Activated CD8-positive, alpha-beta T cell treated with anti-CD3 and anti-CD28 coated beads, Interleukin-2, amount 10 ng/mL, durations not matched to agents 7 days and 5 days (primary cell): ENCODE measurements around the gene LILRB3. TPM values are rescaled to one million over a fixed set of nuclear protein-coding genes. Genes with fewer than 3 reads are reported as not detected.
"Not testable (repeated sequence)": the region's sequence is repeated elsewhere in the genome, so short reads cannot be mapped to it uniquely, and the experiment has no call there.

Experiments
- ATAC-seq: fragments of 150-1000 bp; cut with Tn5 transposase; one replicate; pipeline ENCODE4 v1.10.0; 2021; ENCODE audit warnings: moderate library complexity
- CTCF ChIA-PET: fragments of 350-600 bp; sonication (Branson Sonifier 250); formaldehyde crosslinking; loops from one replicate; lab custom pipeline; 2021; ENCODE audit warnings: antibody characterized with exemption; lab: Charles Lee
- POLR2A ChIA-PET: fragments of 350-600 bp; sonication (Branson Sonifier 250); formaldehyde crosslinking; loops from one replicate; lab custom pipeline; 2021; ENCODE audit warnings: antibody characterized with exemption; lab: Charles Lee
- DNase-seq: peaks from one replicate; pipeline ENCODE4 v3.0.0-alpha.2; 2020
- H3K27ac Mint-ChIP-seq: one replicate; pipeline ENCODE4 v1.8.0; 2021; ENCODE audit warnings: mild to moderate bottlenecking, mixed read lengths
- H3K27me3 Mint-ChIP-seq: one replicate; pipeline ENCODE4 v1.8.0; 2021; ENCODE audit warnings: low read depth, mixed read lengths
- H3K36me3 Mint-ChIP-seq: one replicate; pipeline ENCODE4 v1.8.0; 2021; ENCODE audit warnings: low read depth, mixed read lengths
- H3K4me1 Mint-ChIP-seq: one replicate; pipeline ENCODE4 v1.8.0; 2021; ENCODE audit warnings: low read depth, mixed read lengths
- H3K4me3 Mint-ChIP-seq: one replicate; pipeline ENCODE4 v1.8.0; 2021; ENCODE audit warnings: mild to moderate bottlenecking, mixed read lengths
- H3K9me3 Mint-ChIP-seq: one replicate; pipeline ENCODE4 v1.8.0; 2022; ENCODE audit warnings: mixed read lengths; ENCODE audit not compliant: insufficient read depth
- total RNA-seq, 2 experiments: library from RNA; stranded (reverse); gene quantifications; one replicate each; pipeline ENCODE4 v1.2.3, GENCODE V29; 2021

LILRB3 gene
- total RNA-seq, result 1 to 10 TPM; 1.1 to 1.5 TPM

GRCh38 chr19:54222474-54223276 is at the start of gene LILRB3:
Gene LILRB3, minus strand, starts transcription at chr19:54223007. Its CDS starts 31 bp downstream, at chr19:54222976.
- H3K4me3 Mint-ChIP-seq, DNase-seq, POLR2A ChIA-PET, H3K36me3 Mint-ChIP-seq, CTCF ChIA-PET, ATAC-seq, H3K27me3 Mint-ChIP-seq, H3K9me3 Mint-ChIP-seq: not testable (repeated sequence)
- peak within 1 kb of the TSS; percentile 33 for H3K27ac Mint-ChIP-seq
- H3K4me1 Mint-ChIP-seq, result peaks cover 12% of the 10 kb centered on the region

DNA sequence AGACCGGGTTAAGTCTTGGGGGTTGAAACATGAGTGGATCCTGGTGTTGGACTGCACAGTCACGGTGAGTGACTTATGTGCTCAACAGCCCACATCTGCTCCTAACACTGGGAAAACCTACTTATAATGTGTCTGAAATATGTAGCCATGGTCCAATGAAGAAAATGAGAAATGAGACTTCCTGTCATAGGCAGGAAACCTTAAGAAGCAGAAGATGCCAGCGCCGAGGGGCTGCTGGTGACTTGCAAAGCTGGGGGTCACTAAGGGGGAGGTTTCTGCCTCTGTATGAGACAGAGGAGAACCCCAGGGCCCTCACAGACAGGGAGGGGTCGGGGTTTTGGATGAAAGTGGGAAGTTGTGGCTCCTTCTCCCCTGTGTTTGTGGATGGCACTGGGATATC is 49.4 kb upstream of the LILRB3 start:
- ATAC-seq, H3K27ac Mint-ChIP-seq, CTCF ChIA-PET, H3K36me3 Mint-ChIP-seq, H3K4me3 Mint-ChIP-seq, DNase-seq, H3K4me1 Mint-ChIP-seq, POLR2A ChIA-PET, H3K9me3 Mint-ChIP-seq: not testable (repeated sequence)
- peaks cover 28% of the 10 kb centered on the region for H3K27me3 Mint-ChIP-seq

GRCh38 chr19:54271587-54271986 is 48.8 kb upstream of the LILRB3 start:
- H3K4me3 Mint-ChIP-seq, H3K4me1 Mint-ChIP-seq, H3K36me3 Mint-ChIP-seq, H3K27ac Mint-ChIP-seq, POLR2A ChIA-PET, ATAC-seq, H3K9me3 Mint-ChIP-seq, CTCF ChIA-PET, DNase-seq: not testable (repeated sequence)
- H3K27me3 Mint-ChIP-seq, result peaks cover 28% of the 10 kb centered on the region

- ATAC-seq (no peak), DNase-seq (no peak)
- ChIA-PET POLR2A (no interaction called here), CTCF (no interaction called here)
- peaks cover 28% of the 10 kb centered on the region for H3K27me3 Mint-ChIP-seq
- no peak overlapping the region for H3K27ac Mint-ChIP-seq
- H3K36me3 Mint-ChIP-seq, result no peaks in the 10 kb centered on the region
- no peak overlapping the region for H3K4me3 Mint-ChIP-seq
- H3K9me3 Mint-ChIP-seq, result no peaks in the 10 kb centered on the region
- H3K4me1 Mint-ChIP-seq, result no peaks in the 10 kb centered on the region
Measured at GRCh38 chr19:54271106-54271505, 48.3 kb upstream of the LILRB3 start.

DNA sequence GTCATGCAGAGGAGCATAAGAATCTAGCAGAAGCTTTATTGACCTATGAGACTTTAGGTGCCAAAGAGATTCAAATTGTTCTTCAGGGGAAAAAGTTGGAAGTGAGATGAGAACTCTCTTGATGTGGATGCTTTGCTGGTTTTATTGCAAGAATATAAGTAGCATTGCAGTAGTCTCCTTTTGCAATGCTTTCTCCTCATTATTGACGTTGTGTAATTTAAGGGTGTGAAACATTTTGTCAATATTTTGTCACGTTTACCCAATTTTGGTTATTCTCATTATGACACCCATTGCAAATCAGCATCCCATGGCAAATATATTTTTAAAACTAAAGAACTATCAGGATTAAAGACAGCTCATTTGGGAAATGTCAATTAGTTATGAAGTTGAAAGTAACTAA is 46.1 kb upstream of the LILRB3 start:
- Mint-ChIP-seq H3K27me3 (peaks cover 32% of the 10 kb centered on the region), H3K4me3 (no peak overlapping the region), H3K27ac (no peak overlapping the region), H3K36me3 (no peaks in the 10 kb centered on the region), H3K4me1 (no peaks in the 10 kb centered on the region), H3K9me3 (no peaks in the 10 kb centered on the region)
- DNase-seq (no peak), ATAC-seq (no peak)
- ChIA-PET POLR2A (no interaction called here), CTCF (interaction anchor here (1.0 kb wide), 1 partner anchor 122 kb away, joined by 3 read pairs; no protein-coding TSS in a partner anchor)

DNA sequence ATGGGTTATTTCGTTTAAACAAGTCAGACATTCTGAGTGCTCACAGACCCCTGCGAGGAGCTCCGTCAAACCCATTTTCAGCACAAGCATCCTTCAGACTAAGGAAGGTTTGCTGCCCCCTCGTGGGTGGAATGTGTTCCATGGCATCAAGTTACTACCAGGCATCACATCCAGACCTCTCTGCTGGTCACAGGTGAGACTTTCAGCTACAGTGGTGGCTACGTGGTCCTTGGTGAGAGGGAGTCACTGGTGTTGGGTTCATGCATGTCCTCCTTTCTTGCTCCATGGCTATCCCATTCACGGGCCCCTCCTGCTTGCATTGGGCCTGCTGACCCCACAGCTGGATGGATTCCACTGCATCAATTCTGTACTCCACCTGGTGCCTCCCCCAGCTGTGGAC is 43.3 kb upstream of the LILRB3 start:
- ChIA-PET POLR2A (no interaction called here), CTCF (interaction anchor here (0.5 to 2.7 kb wide), 36 partner anchors 8 to 242 kb away, joined by 3 to 30 read pairs (median 4); partner anchors contain the start of genes CNOT3, LENG1, LENG8 and LILRB5)
- DNase-seq, result peak; percentile 84
- Mint-ChIP-seq H3K27ac (no peak overlapping the region), H3K4me1 (no peaks in the 10 kb centered on the region), H3K4me3 (no peak overlapping the region), H3K27me3 (peaks cover 21% of the 10 kb centered on the region), H3K36me3 (no peaks in the 10 kb centered on the region), H3K9me3 (no peaks in the 10 kb centered on the region)
- ATAC-seq, result peak; percentile 85

- Mint-ChIP-seq H3K27me3 (peaks cover 12% of the 10 kb centered on the region), H3K4me1 (no peaks in the 10 kb centered on the region), H3K27ac (no peak overlapping the region), H3K36me3 (no peaks in the 10 kb centered on the region), H3K4me3 (no peak overlapping the region), H3K9me3 (no peaks in the 10 kb centered on the region)
- CTCF ChIA-PET, result no interaction called here
- DNase-seq, result no peak
- POLR2A ChIA-PET, result no interaction called here
- no peak for ATAC-seq
Measured at GRCh38 chr19:54262470-54262869, 39.7 kb upstream of the LILRB3 start.

DNA sequence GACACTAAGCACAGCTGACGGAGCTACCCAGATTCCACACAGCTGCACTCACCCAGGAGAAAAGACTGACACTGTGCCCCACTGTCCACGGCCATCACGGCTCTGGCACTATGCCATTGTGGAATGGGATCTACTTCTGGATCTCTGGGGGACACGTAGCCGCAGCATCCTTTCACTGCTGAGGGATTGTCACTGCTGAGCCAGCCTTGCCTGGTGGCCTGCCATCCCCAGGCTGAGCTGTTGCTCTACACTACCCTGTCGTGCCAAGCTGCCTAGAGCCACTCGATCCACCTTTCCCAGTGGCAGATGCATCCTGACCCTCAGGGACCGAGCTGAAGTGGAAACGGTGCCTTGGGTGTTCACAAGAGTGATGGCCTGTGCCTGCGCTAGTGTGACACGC is 39.3 kb upstream of the LILRB3 start:
- ChIA-PET POLR2A (no interaction called here), CTCF (no interaction called here)
- Mint-ChIP-seq H3K4me1 (no peaks in the 10 kb centered on the region), H3K4me3 (no peak overlapping the region), H3K27ac (no peak overlapping the region), H3K27me3 (peaks cover 12% of the 10 kb centered on the region), H3K9me3 (no peaks in the 10 kb centered on the region), H3K36me3 (no peaks in the 10 kb centered on the region)
- DNase-seq (no peak), ATAC-seq (no peak)

GRCh38 chr19:54257116-54257480 is 34.3 kb upstream of the LILRB3 start, which contains the start of gene LILRB5:
Gene LILRB5, minus strand, starts transcription at chr19:54257273. Its CDS starts 80 bp downstream, at chr19:54257193.
- no peaks in the 10 kb centered on the region for H3K36me3 Mint-ChIP-seq
- peaks cover 6% of the 10 kb centered on the region for H3K27me3 Mint-ChIP-seq
- DNase-seq, result no peak
- ChIA-PET CTCF (interaction anchor here (1.9 kb wide), 1 partner anchor 9 kb away, joined by 8 read pairs; no protein-coding TSS in a partner anchor), POLR2A (no interaction called here)
- ATAC-seq, result no peak
- no peak within 1 kb of the TSS for H3K27ac Mint-ChIP-seq
- H3K4me1 Mint-ChIP-seq, result no peaks in the 10 kb centered on the region
- no peaks in the 10 kb centered on the region for H3K9me3 Mint-ChIP-seq
- H3K4me3 Mint-ChIP-seq, result no peak within 1 kb of the TSS

GRCh38 chr19:54256250-54257115 is 33.7 kb upstream of the LILRB3 start:
- H3K27ac Mint-ChIP-seq, result no peak overlapping the region
- ATAC-seq, result no peak
- POLR2A ChIA-PET, result no interaction called here
- no peaks in the 10 kb centered on the region for H3K4me1 Mint-ChIP-seq
- no peak overlapping the region for H3K4me3 Mint-ChIP-seq
- no peaks in the 10 kb centered on the region for H3K36me3 Mint-ChIP-seq
- no peaks in the 10 kb centered on the region for H3K9me3 Mint-ChIP-seq
- DNase-seq, result no peak
- CTCF ChIA-PET, result interaction anchor here (1.9 kb wide), 1 partner anchor 10 kb away, joined by 8 read pairs; no protein-coding TSS in a partner anchor
- H3K27me3 Mint-ChIP-seq, result peaks cover 6% of the 10 kb centered on the region

DNA sequence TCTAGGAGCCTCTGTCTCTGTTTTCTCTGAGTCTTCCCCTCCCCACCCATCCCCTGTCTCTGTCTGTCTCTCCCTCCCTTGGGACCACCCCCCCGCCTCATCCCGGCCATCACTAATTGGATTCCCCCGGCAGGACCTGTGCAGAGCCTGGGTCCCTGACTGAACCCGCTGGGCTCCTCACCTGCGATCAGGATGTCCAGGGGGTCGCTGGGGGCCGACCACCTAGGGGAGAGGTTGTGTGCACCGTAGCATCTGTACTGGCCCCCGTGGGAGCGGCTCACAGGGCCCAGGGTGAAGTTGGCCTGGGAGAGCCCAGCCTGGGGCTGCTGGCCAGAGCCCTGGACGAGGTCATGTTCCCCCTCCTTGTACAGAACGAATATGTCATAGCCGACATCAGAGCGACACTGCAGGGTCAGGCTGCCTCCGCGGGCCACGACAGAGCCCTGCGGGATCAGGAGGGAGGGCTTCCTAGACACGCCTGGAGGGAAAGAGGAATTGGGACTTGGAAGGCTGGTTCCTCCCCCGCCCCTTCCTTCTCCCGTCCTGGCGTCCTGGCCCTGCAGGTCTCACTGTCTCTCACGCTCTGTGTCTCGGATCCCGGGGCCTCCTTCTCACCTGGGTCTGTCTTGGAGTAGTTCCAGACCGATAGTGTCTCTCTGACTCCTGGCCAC is 32.4 kb upstream of the LILRB3 start:
- Mint-ChIP-seq H3K4me1 (no peaks in the 10 kb centered on the region), H3K4me3 (no peak overlapping the region), H3K27ac (no peak overlapping the region), H3K36me3 (no peaks in the 10 kb centered on the region), H3K9me3 (no peaks in the 10 kb centered on the region), H3K27me3 (peaks cover 4% of the 10 kb centered on the region)
- ChIA-PET POLR2A (no interaction called here), CTCF (no interaction called here)
- DNase-seq, result no peak
- ATAC-seq, result no peak
